Measurements from ENCODE around the gene NFS1.

DNA sequence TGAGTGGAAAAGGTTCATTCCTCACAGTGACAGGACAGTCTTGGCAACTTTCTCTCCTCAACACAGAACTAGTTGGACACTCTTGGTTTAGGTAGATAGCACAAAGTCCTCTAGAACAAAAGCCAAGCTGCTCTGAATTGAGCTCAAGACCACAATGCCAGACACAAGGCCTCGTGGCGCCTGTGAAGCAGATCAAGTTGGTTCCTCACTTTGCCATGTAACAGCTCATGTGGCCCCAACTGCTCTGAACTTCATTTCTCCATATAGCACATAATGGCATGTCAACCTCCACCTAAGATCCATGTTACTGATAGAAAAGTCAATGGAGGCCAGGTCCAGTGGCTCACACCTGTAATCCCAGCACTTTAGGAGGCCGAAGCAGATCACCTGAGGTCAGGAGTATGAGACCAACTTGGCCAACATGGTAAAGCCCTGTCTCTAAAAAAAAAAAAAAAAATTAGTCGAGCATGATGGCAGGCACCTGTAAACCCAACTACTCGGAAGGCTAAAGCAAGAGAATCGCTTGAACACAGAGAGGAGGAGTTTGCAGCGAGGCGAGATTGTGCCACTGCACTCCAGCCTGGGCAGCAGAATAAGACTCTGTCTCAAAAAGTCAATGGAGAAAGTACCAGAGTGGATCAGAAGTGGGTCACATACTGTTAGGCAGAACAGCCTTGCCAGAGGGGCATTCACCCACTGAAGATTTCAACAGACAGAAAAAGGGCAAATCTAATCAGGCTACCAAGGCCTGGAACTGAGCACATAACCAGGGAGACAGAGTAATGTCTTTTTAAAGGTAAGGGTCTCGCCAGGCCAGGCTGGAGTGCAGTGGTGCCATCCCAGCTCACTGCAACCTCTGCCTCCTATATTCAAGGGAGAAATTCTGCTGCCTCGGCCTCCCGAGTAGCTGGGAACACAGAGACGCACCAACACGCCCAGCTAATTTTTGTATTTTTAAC, 21.3 kb upstream of the NFS1 start:
- TF ChIP-seq, protein P1, sequence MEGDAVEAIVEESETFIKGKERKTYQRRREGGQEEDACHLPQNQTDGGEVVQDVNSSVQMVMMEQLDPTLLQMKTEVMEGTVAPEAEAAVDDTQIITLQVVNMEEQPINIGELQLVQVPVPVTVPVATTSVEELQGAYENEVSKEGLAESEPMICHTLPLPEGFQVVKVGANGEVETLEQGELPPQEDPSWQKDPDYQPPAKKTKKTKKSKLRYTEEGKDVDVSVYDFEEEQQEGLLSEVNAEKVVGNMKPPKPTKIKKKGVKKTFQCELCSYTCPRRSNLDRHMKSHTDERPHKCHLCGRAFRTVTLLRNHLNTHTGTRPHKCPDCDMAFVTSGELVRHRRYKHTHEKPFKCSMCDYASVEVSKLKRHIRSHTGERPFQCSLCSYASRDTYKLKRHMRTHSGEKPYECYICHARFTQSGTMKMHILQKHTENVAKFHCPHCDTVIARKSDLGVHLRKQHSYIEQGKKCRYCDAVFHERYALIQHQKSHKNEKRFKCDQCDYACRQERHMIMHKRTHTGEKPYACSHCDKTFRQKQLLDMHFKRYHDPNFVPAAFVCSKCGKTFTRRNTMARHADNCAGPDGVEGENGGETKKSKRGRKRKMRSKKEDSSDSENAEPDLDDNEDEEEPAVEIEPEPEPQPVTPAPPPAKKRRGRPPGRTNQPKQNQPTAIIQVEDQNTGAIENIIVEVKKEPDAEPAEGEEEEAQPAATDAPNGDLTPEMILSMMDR (IDR thresholded peaks at IDR 0.05), result no peak
- TF ChIP-seq, protein P2, sequence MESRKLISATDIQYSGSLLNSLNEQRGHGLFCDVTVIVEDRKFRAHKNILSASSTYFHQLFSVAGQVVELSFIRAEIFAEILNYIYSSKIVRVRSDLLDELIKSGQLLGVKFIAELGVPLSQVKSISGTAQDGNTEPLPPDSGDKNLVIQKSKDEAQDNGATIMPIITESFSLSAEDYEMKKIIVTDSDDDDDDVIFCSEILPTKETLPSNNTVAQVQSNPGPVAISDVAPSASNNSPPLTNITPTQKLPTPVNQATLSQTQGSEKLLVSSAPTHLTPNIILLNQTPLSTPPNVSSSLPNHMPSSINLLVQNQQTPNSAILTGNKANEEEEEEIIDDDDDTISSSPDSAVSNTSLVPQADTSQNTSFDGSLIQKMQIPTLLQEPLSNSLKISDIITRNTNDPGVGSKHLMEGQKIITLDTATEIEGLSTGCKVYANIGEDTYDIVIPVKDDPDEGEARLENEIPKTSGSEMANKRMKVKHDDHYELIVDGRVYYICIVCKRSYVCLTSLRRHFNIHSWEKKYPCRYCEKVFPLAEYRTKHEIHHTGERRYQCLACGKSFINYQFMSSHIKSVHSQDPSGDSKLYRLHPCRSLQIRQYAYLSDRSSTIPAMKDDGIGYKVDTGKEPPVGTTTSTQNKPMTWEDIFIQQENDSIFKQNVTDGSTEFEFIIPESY (IDR thresholded peaks at IDR 0.05; ENCODE audit: borderline replicate concordance, low read depth), result no peak
- TF ChIP-seq, protein P3, sequence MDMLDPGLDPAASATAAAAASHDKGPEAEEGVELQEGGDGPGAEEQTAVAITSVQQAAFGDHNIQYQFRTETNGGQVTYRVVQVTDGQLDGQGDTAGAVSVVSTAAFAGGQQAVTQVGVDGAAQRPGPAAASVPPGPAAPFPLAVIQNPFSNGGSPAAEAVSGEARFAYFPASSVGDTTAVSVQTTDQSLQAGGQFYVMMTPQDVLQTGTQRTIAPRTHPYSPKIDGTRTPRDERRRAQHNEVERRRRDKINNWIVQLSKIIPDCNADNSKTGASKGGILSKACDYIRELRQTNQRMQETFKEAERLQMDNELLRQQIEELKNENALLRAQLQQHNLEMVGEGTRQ (IDR thresholded peaks at IDR 0.05; ENCODE audit: borderline replicate concordance, low read depth, low read length), result no peak
- TF ChIP-seq FOXJ3 (CRISPR knock-in tag; IDR thresholded peaks at IDR 0.05), result no peak
- TF ChIP-seq TEAD4 (IDR thresholded peaks at IDR 0.05; ENCODE audit: borderline replicate concordance, insufficient read depth), result no peak
